HUDEP-2 (cell line): ENCODE results near the gene PGLYRP1.
A peak's percentile ranks its signal among the peaks of the same experiment; 100 is the strongest.

Experiments
- DNase-seq, 76 experiments: peaks; one replicate each; lab custom pipeline; 2025; ENCODE audit not compliant: unreplicated experiment in 76 of 76; lab: John Stamatoyannopoulos, UW

The PGLYRP1 gene, protein sequence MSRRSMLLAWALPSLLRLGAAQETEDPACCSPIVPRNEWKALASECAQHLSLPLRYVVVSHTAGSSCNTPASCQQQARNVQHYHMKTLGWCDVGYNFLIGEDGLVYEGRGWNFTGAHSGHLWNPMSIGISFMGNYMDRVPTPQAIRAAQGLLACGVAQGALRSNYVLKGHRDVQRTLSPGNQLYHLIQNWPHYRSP

DNA sequence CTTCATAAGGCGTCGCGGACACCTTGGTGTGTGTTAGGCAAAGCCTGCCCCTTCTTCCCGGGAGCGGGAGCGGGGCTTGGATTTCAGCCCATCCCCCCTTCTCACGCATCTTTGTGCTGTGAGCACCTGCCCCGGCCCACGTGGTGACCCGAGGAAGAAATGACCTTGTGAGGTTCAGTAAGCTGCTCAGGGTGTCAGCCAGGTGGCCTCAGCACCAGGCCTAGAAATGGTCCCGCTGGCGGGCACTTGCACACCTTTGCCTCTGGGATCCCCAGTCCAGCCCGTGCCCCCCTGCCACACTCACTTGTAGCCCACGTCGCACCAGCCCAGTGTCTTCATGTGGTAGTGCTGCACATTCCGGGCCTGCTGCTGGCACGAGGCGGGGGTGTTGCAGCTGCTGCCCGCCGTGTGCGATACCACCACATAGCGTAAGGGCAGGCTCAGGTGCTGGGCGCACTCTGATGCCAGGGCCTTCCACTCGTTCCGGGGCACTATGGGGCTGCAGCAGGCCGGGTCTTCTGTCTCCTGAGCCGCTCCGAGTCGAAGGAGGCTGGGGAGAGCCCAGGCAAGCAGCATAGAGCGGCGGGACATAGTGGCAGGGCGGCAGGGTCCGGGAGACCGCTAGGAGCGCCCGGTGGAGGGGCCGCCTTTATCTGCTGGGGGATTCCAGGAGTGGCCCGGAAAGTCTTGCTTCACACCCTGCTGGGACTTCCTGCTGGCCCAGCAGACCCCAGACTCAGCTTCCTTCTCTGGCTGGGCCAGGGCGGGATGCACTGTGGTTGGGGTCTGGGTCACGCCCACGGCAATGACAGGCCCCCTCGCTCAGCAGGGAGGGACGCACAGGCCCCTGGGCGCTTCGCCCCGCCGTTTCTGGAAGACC, at the start of gene PGLYRP1:
Gene PGLYRP1, minus strand, starts transcription at position 623 of the 880 bp plus-strand sequence. Its CDS starts 32 bp downstream, at position 591.
- no peak for DNase-seq

GRCh38 chr19:46069806-46070341, 47.0 kb upstream of the PGLYRP1 start:
- no peak for DNase-seq

DNA sequence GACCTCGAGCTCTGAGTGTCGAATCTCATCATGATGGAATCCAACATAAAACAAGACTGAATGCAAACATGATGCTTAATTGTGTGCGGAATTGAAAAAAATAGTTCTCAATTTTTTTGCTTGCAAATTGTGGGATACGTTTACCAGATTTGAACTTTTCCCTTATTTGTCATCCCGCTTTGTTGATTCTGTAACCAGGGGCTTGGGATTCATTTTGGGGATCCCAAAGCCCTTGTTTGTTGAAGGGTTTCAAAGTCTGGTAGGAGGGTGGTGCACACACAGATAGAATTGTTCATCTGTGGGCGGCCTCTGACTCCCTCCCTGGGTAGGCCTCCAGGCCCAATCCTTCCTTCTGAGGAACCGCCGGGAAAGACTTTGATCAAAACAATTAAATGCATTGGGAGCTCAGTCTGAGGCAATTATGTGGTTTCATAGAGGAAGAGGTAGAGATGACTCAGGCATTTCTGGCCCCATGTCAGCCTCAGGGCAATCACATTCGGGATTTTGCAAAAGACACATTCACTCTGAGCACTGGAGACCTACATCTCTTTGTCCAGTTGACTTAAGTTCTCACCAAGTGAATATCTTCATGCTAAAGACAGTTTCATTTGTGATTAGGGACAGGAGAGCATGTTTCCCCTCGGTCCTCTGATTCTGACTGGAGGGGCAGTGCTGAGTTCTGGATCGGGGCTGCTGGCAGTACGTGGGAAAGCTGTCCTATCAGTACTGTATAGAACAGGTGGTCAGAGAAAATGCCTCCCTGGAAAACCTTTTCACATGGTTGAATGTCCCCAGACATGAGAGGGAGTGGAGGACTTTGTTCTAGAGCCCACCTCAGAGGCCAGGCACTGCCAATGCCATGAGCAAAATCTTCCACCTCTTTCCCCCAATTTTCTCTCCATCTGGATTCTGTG, 45.7 kb upstream of the PGLYRP1 start:
- no peak for DNase-seq

DNA sequence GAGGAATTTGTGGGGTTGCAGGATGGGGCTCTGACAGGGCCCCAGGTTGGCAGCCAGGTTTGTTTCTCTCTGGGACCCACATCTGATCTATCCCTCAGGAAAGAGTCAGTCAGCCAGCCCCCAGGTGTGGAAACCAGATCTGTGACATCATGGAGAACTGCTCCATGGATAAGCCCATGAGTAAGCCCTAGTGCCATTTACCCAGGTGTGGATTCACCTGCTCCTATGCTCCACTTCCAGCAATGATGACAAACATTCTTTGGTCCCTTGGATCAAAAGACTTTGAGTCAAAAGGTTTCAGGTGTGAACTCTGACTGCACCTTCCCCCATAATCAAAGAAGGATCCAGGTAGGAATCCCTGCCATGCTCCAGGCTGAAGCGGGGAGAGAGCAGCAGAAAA, 44.8 kb upstream of the PGLYRP1 start:
- no peak for DNase-seq

- no peak for DNase-seq
Measured at GRCh38 chr19:46066471-46066870, 43.6 kb upstream of the PGLYRP1 start.

GRCh38 chr19:46065486-46066071, 42.7 kb upstream of the PGLYRP1 start:
- DNase-seq, result no peak

- DNase-seq, result no peak
Measured at GRCh38 chr19:46063201-46063600, 40.3 kb upstream of the PGLYRP1 start.

- DNase-seq, result no peak
Measured at GRCh38 chr19:46060012-46060411, 37.2 kb upstream of the PGLYRP1 start.

DNA sequence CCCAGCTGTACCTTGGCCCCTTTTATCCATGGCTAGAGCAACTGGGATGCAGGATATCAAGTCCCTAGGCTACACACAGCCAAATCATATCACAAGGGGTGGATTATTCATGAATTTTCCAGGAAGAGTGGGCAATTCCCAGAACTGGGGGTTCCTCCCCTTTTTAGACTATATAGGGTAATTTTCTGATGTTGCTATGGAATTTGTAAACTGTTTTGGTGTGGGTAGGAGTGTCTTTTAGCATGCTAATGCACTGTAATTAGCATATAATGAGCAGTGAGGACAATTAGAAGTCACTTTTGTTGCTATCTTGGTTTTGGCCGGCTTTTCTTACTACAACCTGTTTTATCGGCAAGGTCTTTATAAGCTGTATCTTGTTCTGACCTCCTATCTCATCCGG, 35.9 kb upstream of the PGLYRP1 start:
- no peak for DNase-seq

DNA sequence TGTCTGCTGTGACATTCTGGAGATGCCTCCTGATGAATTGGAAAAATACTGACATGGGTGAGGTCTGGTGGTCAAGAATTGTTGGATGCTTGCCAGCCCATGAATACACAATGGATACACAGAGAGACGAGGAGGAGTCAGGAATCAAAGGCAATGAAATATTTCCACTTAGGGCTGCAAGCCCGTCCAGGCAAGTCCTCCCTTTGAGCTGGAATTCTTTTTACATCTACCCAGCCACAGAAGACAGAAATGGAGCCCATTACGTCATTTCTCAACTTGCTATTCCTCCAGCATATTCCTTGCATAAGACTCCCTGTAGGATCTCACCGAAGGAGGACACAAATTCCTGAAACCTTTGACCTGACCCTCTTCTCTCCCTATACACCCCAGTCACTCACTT, 33.7 kb upstream of the PGLYRP1 start:
- no peak for DNase-seq

DNA sequence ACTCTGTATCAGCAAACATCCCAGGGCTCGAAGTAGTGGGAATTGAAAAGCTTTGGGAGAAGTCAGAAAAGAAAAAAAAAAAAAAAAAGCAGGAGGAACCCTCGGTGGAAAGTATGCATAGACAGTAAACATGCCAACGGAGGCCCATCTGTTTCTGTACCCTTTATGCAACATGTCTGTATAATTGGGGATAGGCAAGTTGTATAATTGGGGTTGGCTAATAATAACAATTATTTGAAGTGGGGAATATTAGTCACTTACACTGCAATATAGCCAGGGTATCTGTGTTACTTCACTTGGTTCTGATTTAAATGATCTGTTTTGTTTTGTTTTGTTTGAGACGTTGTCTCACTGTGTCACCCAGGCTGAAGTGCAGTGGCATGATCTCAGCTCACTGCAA, 30.0 kb upstream of the PGLYRP1 start:
- no peak for DNase-seq

- DNase-seq, result peak in 3 of 76 experiments; percentile 4 to 7 (median 6)
Measured at GRCh38 chr19:46049597-46049996, 26.7 kb upstream of the PGLYRP1 start.

DNA sequence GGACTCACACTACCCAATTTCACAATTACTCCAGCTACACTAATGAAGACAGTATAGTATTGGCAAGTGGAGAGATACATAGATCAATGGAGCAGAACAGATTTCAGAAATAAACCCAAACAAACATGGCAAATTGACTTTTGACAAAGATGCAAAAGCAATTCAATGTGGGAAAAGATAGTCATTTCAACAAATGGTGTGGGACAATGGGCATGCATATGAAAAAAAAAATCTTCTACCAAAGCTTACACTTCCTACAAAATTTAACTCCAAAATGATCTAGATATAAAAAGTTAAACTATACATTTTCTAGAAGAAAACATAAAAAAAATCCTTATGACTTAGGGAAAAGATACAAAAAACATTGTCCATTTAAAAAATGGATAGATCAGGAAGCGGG, 20.7 kb upstream of the PGLYRP1 start:
- no peak for DNase-seq

GRCh38 chr19:46042252-46042883, 19.5 kb upstream of the PGLYRP1 start:
- no peak for DNase-seq

GRCh38 chr19:46040952-46041500, 18.2 kb upstream of the PGLYRP1 start, which contains the start of gene IGFL4:
Gene IGFL4, minus strand, starts transcription at chr19:46041002. Its CDS starts 40 bp downstream, at chr19:46040962.
- DNase-seq, result no peak

- no peak for DNase-seq
Measured at GRCh38 chr19:46040125-46040524, 17.3 kb upstream of the PGLYRP1 start.

DNA sequence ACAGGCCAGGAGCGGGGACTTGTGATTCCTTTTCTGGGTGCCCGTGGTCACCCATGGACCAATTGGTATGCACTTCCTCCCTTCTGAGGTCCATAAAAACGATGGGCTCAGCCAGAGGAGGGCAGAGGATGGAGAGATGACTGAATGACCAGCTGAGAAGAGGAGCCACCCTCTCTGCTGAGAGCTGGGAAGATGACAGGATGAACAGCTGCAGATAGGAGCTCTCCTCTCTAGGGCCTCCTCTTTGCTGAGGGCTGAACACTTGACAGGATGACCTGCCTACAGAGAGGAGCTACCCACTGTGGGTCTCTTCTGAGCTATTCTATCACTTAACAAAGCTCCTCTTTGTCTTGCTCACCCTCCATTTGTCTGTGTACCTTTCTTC, 13.9 kb upstream of the PGLYRP1 start:
- no peak for DNase-seq

GRCh38 chr19:46035986-46036743, 13.3 kb upstream of the PGLYRP1 start:
- no peak for DNase-seq

- DNase-seq, result no peak
Measured at GRCh38 chr19:46035546-46035945, 12.7 kb upstream of the PGLYRP1 start.
